ENCODE results near the gene UBL7. TPM values are rescaled to one million over a fixed set of nuclear protein-coding genes. Genes with fewer than 3 reads are reported as not detected.

Gene UBL7
- total RNA-seq, 4 donors from 2014 or later, result 32.2 to 74.2 (median 62.8) TPM

DNA sequence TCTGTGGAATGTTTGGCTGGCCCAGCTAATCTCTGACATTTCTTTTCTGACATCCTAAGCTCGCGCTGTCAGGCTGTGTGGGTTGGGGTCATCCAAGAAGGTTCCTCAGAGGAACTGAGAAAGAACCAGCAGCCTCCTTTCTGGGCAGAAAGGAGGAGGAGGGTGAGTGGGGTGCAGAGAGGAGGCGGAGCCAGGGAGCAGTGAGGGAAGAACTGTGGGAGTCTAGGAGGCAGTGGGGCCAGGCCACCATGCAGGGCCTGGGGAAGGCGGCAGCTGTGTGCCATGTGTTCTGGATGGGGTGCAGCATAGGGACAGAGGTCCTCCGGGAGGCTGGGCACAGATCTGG lies 32.5 kb downstream of the UBL7 start:
- Histone ChIP-seq H3K27ac (no peak overlapping the region), H3K36me3 (no peaks in the 10 kb centered on the region), H3K4me1 (peaks cover 20% of the 10 kb centered on the region), H3K9me3 (no peaks in the 10 kb centered on the region), H3K27me3 (peaks cover 23% of the 10 kb centered on the region), H3K4me3 (no peak overlapping the region)
- TF ChIP-seq POLR2A (IDR thresholded peaks at IDR 0.05), result no peak
- no peak for TF ChIP-seq EP300 (IDR thresholded peaks at IDR 0.05)
- DNase-seq (ENCODE audit: low spot score in 2 of 2), result no peak
- WGBS, result 91% methylated on average over 5 of the region's 5 CpGs

DNA sequence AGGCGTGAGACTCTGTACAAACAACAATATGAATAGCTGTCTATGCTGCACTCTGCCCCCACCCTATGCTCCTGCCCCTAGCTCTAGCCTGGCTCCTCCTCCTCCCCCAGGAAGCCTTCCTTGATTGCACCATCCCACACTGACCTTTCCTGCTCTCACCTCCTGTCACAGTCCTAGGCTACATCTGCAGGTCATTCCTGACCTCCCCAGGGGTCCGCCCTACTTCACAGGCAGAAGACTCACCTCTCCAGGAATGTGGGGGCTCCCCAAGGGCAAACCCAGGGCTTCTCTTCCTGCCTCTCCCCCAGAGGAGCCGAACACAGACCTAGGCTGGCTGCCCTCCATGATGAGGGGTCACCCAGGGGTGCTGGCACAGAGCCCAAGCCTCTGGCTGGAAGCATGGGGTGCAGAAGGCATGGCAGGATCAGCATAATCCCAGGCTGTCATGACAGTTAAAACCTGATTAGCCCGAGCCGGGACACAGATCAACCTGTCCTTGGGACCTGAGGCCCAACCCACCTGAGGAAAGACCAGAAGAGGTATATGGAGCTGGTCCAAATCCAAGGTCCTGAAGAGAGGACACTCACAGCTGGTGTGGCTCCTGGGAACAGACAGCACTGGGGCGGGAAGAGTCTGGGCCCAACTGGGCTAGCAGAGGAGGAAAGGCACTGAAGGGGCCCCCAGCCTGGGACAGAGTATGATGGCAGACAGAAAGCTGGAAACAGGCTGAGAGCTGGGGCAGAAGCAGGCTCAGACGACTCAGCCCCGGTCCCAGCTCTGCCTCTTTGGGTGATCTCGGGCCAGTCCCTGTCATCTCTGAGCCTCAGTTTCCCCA lies 33.1 kb downstream of the UBL7 start:
- no peaks in the 10 kb centered on the region for H3K36me3 ChIP-seq
- no peak overlapping the region for H3K27ac ChIP-seq
- TF ChIP-seq POLR2A (IDR thresholded peaks at IDR 0.05) (no peak), EP300 (IDR thresholded peaks at IDR 0.05) (no peak), POLR2AphosphoS5 (IDR thresholded peaks at IDR 0.05) (no peak)
- TF ChIP-seq, protein P1, sequence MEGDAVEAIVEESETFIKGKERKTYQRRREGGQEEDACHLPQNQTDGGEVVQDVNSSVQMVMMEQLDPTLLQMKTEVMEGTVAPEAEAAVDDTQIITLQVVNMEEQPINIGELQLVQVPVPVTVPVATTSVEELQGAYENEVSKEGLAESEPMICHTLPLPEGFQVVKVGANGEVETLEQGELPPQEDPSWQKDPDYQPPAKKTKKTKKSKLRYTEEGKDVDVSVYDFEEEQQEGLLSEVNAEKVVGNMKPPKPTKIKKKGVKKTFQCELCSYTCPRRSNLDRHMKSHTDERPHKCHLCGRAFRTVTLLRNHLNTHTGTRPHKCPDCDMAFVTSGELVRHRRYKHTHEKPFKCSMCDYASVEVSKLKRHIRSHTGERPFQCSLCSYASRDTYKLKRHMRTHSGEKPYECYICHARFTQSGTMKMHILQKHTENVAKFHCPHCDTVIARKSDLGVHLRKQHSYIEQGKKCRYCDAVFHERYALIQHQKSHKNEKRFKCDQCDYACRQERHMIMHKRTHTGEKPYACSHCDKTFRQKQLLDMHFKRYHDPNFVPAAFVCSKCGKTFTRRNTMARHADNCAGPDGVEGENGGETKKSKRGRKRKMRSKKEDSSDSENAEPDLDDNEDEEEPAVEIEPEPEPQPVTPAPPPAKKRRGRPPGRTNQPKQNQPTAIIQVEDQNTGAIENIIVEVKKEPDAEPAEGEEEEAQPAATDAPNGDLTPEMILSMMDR (IDR thresholded peaks at IDR 0.05), result no peak
- peaks cover 17% of the 10 kb centered on the region for H3K27me3 ChIP-seq
- H3K9me3 ChIP-seq, result no peaks in the 10 kb centered on the region
- WGBS, result 89% methylated on average over 8 of the region's 9 CpGs
- H3K4me1 ChIP-seq, result peaks cover 17% of the 10 kb centered on the region
- DNase-seq (ENCODE audit: low spot score in 2 of 2), result no peak
- no peak overlapping the region for H3K4me3 ChIP-seq

- Histone ChIP-seq H3K4me1 (peaks cover 9% of the 10 kb centered on the region), H3K4me3 (no peak overlapping the region), H3K27me3 (peaks cover 6% of the 10 kb centered on the region), H3K27ac (no peak overlapping the region), H3K9me3 (no peaks in the 10 kb centered on the region), H3K36me3 (no peaks in the 10 kb centered on the region)
- TF ChIP-seq, protein P1 (IDR thresholded peaks at IDR 0.05), result no peak
- TF ChIP-seq POLR2A (IDR thresholded peaks at IDR 0.05) (no peak), EP300 (IDR thresholded peaks at IDR 0.05) (no peak), POLR2AphosphoS5 (IDR thresholded peaks at IDR 0.05) (no peak)
- 97% methylated on average over 10 of the region's 10 CpGs for WGBS
- no peak for DNase-seq (ENCODE audit: low spot score in 2 of 2)
Observed at GRCh38 chr15:74426404-74427281, 34.3 kb downstream of the UBL7 start.

- H3K27me3 ChIP-seq, result no peaks in the 10 kb centered on the region
- H3K4me1 ChIP-seq, result peaks cover 9% of the 10 kb centered on the region
- no peaks in the 10 kb centered on the region for H3K9me3 ChIP-seq
- WGBS, result 84% methylated on average over 7 of the region's 7 CpGs
- no peak for TF ChIP-seq POLR2AphosphoS5 (IDR thresholded peaks at IDR 0.05)
- TF ChIP-seq, protein P1 (IDR thresholded peaks at IDR 0.05), result no peak
- no peak for TF ChIP-seq EP300 (IDR thresholded peaks at IDR 0.05)
- no peak for TF ChIP-seq POLR2A (IDR thresholded peaks at IDR 0.05)
- DNase-seq (ENCODE audit: low spot score in 2 of 2), result no peak
- H3K36me3 ChIP-seq, result no peaks in the 10 kb centered on the region
- no peak overlapping the region for H3K27ac ChIP-seq
- H3K4me3 ChIP-seq, result no peak overlapping the region
Observed at GRCh38 chr15:74425630-74426029, 35.3 kb downstream of the UBL7 start.

GRCh38 chr15:74424901-74425528 lies 35.9 kb downstream of the UBL7 start:
- TF ChIP-seq POLR2A (IDR thresholded peaks at IDR 0.05) (no peak), EP300 (IDR thresholded peaks at IDR 0.05) (no peak), POLR2AphosphoS5 (IDR thresholded peaks at IDR 0.05) (no peak)
- TF ChIP-seq, protein P1 (IDR thresholded peaks at IDR 0.05), result no peak
- 90% methylated on average over 8 of the region's 8 CpGs for WGBS

More at GRCh38 chr15:74424901-74425528, 35.9 kb downstream of the UBL7 start:
- H3K27me3 ChIP-seq, result no peaks in the 10 kb centered on the region
- no peaks in the 10 kb centered on the region for H3K9me3 ChIP-seq
- no peak overlapping the region for H3K27ac ChIP-seq
- no peak overlapping the region for H3K4me3 ChIP-seq
- DNase-seq (ENCODE audit: low spot score in 2 of 2), result no peak
- H3K4me1 ChIP-seq, result peaks cover 9% of the 10 kb centered on the region
- no peaks in the 10 kb centered on the region for H3K36me3 ChIP-seq
